HG03469 (cell line): ENCODE results near the gene LAMA3.

Experiments
- ATAC-seq: cut with Tn5 transposase; IDR thresholded peaks from one replicate; pipeline ENCODE4 v1.9.1; 2021; ENCODE audit warnings: mild to moderate bottlenecking, moderate library complexity, moderate number of reproducible peaks; ENCODE audit not compliant: unreplicated experiment

Gene LAMA3

DNA sequence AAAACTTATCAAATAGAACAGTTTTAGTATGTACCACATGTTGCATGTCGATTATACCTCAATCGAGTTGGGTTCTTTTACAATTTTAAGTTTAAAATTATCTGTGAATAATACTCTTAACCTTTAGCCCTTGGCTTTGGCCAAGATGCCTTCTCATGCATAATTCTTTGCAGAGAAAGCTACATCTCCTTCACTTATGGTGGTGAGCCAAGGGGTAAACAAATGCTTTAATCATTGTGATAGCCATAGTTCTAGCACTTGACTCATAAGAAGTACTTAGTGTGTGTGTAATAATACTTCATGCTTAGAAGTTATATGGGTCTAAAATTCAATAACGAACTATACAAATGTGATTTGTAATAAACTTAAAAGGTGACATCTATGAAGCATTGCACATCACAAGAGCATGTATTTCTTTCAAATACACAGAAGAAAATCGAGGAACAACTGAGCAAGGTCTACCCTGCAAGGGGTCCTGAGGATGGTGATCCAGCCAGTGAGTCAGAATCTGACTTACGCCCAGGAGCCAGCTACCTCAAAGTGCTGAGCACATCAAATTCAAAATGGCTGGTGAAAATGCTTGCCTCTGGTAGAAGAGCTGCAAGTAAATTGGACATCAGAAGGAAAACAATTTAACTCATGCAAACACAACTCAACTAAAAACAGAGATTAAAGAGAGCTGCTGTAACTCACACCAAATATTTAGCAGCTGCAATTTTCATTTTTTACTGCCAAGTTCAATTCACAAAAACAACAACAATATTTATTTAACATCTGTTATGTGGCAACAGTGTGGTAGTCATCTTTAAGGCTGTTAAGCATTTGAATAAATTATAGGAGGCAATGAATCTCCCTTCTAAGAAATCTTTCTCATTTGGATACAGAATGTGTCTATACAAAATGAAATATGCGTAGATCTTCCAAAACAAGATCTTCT, 301.5 kb downstream of the LAMA3 start:
- no peak for ATAC-seq

DNA sequence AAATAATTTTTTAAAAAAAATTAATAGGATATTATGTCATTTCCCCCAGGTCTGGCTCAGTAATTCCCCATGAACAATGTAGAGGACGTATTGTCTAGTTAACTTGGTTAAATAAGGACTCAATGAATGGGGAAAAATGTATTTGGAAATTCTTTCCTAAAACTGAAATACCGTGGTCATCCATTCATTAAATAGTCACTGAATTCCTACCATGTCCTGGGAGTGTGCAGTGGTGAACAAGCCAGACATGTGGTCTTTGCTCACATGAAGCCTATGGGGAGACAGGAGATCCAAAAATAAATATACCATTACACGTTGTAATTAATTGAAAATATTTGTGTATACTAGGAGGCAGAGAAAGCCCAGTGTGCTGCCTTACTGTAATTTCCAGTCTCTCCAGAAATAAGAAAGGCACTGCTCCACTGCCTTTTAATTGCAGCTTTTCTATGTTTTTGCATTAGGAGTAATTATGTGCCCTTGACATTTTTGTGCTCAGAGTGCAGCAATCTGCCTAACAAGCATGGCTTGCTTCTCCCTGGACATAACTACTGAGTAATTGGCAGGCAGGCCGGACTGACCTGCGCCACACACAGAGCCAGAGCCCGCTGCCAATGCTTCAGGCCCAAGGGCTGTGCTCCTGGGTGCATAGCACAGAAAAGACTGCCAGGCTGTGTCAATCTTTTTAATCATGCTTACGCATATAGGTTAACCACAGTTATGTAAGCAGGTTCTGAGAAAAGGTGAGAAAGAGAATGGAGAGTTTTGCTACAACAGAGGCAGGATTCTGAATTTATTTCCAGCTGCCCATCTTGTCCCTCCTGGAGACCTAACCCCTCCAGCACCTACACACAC, 303.1 kb downstream of the LAMA3 start:
- ATAC-seq: peak; percentile 43

DNA sequence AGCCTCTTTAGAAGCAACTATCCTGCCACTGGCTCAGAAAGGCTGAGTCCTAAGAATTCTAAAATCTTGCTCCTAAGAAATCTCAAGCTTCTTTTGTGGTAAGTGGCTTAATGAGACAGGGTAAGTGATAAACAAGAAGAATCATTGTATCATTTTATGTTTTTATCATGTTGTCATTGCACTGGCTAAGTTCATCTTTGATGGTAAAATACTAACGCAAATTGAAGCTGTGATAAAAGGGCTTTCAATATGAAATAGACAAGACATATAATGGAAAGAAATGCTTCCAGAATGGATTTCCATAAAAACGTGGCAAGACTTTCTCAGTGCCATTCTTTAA, 303.7 kb downstream of the LAMA3 start:
- ATAC-seq: no peak

DNA sequence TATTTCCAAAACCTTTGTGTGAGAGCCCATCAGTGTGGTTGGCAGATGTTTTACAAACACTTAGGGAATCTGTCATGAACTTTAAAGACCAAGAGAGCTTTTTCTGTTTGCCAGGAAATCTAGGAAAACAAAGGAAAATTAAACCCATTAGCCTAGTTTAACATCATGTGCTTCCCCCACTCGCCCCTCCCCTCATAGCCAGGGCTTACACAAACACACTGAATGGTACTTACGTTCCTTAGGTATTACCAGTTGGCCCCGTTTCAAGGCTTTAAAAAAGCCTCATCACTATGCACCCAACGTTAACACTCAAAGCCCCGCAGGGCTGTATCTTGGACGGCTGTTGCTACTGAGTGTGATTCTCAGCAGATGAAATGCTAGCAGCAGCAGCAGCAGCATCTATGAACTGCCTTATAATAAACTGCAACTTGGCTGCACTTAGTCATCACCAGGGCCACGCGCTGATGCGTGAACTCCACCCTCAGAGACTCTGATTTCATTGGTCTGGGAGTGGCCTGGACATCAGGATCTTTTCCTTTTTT, 305.2 kb downstream of the LAMA3 start:
- no peak for ATAC-seq

DNA sequence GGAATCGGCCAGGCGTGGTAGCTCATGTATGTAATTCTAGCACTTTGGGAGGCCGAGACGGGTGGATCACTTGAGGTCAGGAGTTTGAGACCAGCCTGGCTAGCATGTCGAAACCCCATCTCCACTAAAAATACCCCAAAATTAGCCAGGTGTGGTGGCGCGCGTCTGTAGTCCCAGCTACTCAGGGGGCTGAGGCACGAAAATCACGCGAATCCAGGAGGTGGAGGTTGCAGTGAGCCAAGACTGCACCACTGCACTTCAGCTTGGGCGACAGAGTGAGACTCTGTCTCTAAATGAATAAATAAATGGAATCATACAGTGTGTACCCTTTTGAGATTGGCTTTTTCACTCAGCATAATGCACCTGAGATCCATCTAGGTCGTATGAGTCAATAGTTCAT, 305.9 kb downstream of the LAMA3 start:
- no peak for ATAC-seq

DNA sequence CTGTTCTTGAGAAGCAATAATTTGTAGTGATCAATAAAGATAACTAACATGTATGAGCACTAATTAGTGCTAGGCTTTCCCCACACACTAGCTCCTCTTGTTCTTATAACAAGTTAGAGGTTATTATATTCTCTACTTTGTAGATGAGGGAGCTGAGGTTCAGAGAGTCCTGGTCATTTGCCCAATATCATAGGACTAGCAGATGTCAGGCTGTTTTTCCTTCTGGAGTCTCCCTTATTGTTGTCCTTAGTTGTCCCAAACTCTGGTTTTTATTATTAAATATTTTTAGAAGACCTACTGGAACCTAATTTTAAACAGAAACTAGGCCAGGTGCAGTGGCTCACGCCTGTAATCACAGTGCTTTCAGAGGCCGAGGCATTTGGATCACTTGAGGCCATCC, 308.8 kb downstream of the LAMA3 start:
- ATAC-seq: no peak

DNA sequence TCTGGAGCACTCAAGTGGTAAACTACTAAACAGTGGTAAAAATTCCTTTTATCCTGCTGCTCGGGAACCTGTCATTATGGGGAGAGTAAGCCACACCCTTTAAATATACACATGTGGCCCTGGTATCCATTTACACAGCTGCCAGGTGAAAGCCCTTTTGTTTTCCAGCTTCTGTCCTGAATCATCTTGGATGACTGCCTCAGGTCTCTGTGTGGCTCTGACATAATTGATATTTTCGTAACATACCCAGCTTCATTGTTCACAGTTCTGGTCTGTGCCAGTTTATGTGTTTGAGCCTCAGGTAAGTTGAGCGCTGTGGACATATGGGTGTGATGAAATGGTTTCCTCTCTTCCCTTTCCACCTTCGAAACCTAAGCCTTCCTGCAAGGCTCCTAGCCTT, 309.6 kb downstream of the LAMA3 start:
- ATAC-seq: no peak

DNA sequence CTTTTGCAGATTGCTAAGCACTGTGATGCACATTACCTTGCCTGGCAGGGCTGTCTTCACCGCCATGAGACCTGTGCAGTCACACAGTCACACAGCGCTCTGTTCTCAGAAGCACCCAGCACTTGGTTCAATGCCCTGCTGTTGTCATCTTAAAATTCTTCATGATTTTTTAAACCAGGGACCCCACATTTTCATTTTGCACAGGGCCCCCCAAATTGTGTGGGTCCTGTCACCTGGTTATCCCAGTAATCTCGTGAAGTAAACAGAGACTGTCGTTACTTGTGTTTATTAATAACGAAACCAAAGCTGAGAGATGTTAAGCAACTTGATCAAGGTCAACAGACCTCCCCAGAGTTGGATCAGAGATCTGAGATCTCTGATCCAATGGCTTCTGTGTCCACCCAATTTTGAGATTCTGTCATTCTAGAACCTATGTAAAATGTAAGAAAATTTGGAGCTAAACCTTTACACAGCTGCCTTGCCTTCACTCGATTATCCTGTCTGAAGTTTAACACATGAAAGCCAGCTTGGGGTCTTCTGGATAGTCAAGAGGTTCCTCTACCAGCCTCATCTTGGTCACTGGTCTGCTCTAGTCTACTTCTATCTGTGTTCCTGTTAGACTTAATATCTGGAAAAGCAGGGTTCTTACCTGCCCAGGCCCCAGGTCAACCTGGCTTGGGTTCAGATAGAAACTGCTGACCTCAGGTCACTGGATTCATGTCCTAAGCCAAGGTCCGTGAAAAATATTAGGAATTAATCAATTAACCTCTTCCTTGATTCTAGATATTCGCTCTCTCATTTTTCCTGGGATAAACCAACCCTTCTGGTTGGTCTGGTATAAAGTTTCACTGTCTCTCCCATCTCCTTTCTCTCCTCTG, 311.6 kb downstream of the LAMA3 start:
- no peak for ATAC-seq

DNA sequence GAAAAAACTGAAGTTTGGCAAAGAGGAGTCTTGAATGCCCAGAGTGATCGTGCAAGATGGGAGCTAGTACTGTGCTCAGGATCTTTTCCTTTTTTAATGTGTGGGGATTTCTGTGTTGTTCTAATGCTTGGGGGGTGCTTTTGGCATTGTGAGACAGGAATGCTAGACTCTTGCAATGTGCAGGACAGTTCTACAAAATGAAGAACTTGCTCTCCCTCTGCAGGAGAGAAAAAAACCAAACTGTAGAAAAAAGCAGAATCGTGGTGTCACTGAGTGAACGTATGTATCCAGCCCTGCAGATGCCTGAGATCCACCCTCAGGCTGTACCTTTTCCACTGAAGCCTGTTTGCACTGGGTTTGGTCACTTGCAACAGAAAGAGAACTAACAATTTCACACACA, 313.2 kb downstream of the LAMA3 start:
- no peak for ATAC-seq

DNA sequence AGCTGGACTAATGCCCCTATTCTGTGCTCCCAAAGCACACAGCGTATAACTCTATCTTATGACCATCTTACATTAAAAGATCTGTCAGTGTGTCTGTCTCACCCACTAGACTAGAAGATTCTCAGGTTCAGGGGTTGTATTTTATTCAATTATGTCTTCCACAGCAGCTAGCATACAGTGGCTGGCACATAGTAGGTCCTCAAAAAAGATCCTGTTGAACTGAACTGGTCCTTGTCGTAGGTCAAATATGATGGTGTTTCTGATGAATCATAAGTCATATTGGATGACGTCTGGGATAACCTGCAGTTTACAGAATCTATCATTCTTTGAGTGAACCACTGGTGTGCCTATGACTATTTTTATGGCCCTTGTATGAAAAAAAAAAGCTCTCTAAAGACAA, 314.0 kb downstream of the LAMA3 start:
- ATAC-seq: no peak

DNA sequence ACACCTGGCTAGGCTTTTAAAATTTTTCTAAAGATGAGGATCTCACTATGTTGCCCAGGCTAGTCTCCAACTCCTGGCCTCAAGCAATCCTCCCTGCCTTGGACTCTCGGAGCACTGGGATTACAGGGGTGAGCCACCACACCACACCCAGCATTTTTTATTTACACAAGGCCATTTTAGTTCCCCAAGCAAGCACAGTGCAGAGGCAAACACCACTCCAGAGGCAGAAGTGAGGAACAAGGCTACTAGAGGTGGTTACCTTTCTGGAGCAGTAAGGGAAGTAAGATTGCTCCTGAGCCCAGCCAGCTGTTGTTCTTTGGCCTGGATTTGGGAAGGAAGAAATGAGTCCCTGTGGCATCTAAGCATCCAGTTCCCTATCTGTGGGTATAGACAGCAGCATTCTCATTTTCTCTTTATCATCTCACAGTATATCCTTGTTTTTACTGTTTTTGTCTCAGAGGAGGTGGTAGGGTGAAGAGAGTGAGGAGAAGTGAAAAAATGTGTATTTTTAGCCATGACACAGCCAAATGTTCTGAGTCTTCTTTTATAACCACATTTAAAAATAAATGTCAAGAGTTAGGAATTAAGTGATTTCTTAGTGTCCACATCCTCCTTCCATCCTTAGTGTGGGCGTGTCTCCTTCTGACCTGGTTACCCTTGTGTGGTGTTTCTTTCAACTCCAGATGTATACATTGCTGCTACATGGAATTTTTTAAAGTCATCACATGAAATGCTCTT, 314.8 kb downstream of the LAMA3 start:
- no peak for ATAC-seq
